HG03565 (cell line): ENCODE data around the gene TRAPPC2L.
A peak's percentile ranks its signal among the peaks of the same experiment; 100 is the strongest.

Experiments used
- ATAC-seq: cut with Tn5 transposase; IDR thresholded peaks from one replicate; pipeline ENCODE4 v1.9.1; 2021; ENCODE audit warnings: mild to moderate bottlenecking, moderate library complexity; ENCODE audit not compliant: unreplicated experiment

Gene TRAPPC2L

GRCh38 chr16:88856122-88856827 lies 652 bp upstream of the TRAPPC2L start:
- no peak for ATAC-seq

DNA sequence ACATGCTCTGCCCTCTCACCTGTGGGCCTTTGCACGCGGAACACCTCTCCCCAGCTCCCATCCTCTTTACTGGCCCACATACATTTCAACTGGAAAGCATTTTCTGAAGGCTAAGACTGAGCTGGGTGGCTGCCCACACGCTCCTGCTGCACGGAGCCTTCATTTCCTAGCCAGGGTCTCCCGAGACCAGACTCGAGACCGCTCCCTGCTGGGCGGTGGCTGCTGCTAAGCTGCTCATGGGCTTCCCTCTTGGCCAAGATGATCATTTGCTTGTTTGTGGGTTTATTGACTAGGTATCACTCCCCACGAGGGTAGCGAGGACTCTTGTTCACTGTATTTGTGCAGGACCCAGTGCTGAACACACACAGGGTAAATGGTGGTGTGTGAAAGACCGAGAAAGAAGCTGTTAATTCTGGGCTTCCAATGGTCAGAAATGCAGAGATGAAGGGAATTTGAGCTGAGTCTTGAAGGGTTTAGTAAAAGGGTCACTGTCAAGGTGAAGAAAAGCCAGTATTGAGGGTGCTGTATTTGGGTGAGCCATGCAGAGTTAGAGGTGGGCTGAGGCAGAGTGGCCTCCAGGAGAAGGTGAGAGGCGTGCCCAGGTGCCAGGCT lies 907 bp downstream of the TRAPPC2L start:
- ATAC-seq = peak; percentile 39

DNA sequence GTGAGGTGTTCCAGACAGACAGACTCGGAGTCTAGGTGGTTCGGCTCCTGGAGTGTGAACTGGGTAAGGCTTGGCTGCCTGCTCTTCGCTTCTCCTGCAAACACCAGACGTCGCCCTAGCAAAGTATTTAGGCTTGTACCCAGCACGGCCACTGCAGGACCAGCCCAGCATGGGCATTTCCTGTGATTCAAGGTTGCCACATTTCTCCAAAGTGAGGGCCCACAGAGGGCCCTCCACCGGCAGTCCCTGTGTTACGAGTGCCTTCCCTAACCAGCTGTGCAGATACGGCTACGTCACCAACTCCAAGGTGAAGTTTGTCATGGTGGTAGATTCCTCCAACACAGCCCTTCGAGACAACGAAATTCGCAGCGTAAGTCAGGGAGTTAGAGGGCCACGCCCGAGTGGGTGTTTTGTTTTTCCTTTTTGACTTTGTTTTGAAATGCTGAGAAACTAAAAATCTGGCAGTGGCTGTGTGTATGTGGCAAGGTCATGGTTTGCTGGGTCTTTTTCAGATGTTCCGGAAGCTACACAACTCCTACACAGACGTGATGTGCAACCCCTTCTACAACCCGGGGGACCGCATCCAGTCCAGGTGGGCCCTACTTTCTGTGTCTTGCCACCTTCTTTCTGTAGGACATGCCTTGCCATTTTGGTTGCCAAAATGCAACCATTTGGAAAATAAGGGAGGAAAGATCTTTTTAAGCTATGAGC lies 2.6 kb downstream of the TRAPPC2L start:
- no peak for ATAC-seq

GRCh38 chr16:88861359-88861758 lies 4.4 kb downstream of the TRAPPC2L start:
- ATAC-seq = no peak

DNA sequence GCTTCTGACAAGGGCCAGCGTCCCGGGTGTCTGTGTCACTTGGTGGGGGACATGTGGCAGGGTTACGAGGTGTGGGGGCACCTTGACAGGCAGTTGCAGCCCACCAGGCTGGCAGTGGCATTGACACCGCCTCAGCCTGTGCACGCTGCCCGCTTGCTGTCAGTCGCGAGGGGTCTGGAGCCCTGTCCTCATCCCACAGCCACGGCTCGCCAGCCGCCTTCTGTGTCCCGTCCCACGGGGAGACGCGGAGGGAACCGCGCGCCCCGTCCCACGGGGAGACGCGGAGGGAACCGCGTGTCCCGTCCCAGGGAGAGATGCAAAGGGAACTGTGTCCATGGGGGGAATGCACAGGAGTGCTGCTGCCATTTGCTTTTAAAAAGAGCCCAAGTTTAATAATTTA lies 6.0 kb downstream of the TRAPPC2L start:
- no peak for ATAC-seq

DNA sequence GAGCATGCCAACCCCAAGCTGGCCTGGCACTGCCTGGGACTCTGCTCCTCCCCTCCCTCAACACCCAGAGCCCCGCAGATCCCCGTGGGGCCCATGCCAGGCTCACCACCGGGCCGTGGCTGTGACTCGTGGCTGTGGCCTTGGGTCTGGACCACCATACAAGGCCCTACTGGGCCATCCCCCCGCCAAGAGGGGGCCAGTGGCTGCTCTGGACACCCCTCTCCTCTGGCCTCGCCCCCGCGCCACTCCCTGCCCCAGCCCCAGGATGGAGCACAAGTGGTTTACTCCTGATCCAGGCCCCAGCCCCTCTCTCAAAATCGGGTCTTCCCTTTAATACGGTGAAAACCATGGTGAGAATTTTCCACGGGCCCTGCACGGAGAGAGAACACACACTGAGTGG lies 6.5 kb downstream of the TRAPPC2L start:
- ATAC-seq = no peak

DNA sequence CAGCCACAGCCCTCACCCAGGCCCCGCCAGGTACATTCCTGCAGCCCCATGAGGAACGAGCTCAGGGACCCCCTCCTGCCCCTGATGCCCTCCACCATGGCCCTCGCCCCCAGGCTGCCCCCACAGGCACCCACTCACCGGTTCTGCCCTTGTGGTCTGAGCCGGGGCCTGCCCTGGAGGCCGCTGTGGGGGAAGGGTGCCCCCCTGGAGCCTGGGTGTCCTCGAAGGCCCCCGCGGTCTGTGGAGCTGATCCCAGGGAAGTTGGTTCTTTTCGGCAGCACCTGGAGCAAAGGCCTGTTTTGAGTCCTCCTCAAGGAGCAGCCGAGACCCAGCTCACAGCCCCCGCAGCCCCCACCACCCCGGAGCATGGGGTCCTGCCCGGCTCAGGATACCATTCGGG lies 7.2 kb downstream of the TRAPPC2L start:
- no peak for ATAC-seq

GRCh38 chr16:88864521-88864920 lies 7.6 kb downstream of the TRAPPC2L start:
- no peak for ATAC-seq

- no peak for ATAC-seq
Observed at GRCh38 chr16:88865310-88865709, 8.4 kb downstream of the TRAPPC2L start.

DNA sequence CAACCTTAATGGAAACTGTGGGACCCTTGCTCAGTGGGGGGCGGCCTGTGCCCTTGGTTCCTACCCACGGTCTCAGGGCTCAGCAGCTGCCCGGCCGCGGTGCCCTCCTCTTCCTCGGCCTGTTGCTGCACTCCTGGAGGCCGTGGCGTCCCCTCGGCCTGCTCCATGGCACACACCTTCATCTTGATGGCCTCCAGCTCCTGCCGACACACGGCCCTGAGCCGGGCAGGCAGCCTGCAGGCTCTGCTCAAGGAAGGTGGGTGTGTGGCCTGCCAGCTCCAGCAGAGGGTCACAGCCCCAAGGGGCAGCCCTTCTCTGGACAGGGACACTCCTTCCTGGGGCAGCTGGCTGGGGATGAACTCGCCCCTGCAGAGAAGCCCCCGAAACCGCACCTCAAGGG lies 8.8 kb downstream of the TRAPPC2L start:
- no peak for ATAC-seq

DNA sequence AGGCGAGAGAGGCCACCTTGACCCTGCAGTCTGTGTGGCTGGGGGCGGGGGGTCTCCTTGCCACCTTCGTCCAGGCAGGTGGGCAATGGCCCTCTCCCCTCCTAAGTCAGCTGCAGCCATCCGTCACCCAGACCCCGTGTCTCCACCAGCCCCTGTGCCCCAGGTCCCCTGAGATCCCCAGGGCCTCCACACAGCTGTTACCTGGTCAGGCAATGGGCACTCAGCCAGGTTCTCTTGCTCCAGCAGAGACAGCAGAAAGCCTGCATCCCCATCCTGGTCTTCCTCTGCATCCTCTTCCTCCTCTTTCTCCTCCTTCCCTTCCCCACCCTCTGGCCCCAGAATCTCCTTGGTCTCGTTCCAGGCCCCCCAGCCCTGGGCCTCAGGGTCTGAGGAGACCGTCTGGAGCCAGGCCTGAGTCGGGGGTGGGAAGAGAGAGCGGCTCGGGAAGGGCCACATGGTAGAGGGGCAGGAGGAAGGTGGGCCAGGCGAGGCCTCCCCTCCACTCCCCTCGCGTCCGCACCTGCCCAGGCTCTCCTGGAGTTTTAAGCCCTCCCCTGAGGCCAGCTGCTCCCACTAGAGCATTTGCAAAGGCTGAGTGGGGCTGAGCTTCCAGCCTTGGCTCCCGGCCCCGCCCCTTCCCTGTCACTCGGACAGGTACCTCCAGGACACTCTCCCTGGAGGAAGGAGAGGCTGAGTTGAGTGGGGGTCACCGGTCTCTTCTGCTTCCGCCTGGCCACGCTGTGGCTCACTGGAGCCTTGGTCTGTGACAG lies 9.4 kb downstream of the TRAPPC2L start, which contains the start of gene PABPN1L:
PABPN1L (minus strand) TSS at position 510 of the 770 bp plus-strand sequence; CDS start at position 456, 54 bp downstream.
- no peak for ATAC-seq

GRCh38 chr16:88867581-88868246 lies 10.8 kb downstream of the TRAPPC2L start:
- ATAC-seq = no peak

GRCh38 chr16:88868974-88869672 lies 12.2 kb downstream of the TRAPPC2L start:
- ATAC-seq = no peak

GRCh38 chr16:88869673-88869980 lies 12.7 kb downstream of the TRAPPC2L start:
- no peak for ATAC-seq

DNA sequence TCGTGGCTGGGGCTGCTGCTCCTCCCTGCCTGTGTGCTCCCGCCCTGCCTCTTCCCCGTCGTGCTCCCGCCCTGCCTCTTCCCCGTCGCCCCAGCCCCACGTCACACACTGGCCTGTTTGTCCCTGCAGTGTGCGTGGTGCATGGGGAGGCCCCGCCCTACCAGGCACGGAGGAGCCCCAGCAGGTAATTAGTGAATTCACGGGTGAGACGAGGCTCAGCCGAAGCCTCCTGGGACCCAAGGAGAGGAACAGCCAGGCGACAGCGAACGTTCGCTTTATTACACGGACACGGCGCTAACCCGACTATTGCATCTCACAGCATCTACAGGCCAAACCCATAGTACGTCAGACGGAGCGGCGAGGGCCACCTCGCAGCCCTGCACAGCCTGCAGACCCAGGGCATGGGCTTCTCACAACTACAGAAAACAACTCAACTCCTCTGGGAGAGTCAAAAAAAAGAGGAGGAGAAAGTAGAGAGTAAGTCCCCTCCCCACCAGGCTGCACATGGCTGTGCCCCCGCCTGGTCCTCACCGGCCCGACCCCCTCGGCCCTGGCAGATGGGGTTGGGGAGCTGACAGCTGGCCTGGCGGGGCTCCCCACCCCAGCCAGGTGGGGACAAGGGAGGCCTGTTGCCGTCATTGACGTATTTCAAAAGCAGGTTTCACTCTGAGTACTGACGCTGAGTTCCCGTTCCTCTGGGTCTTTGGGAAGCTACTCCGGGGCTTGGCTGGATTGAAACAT lies 13.9 kb downstream of the TRAPPC2L start:
- no peak for ATAC-seq

GRCh38 chr16:88871349-88871702 lies 14.4 kb downstream of the TRAPPC2L start:
- ATAC-seq = no peak

GRCh38 chr16:88871730-88872416 lies 14.9 kb downstream of the TRAPPC2L start:
- no peak for ATAC-seq

GRCh38 chr16:88872650-88873331 lies 15.9 kb downstream of the TRAPPC2L start:
- ATAC-seq = no peak
